A673 (cell line): ENCODE results near the gene EPHA8.

ENCODE experiments used
- EZH2 ChIP-seq: fragments of 200-600 bp; sonication (generic); IDR thresholded peaks from 2 replicates; pipeline ENCODE4 v1.6.1; 2017; ENCODE audit warnings: borderline replicate concordance, low read depth, mild to moderate bottlenecking, mixed read lengths, antibody characterized with exemption, low read length; ENCODE audit not compliant: poor library complexity, severe bottlenecking
- TF ChIP-seq, protein P1 (sequence below): fragments of 300-800, 200-600 bp; sonication (generic); conservative IDR thresholded peaks from 2 replicates; pipeline ENCODE4 v1.5.1; 2017; ENCODE audit warnings: low read depth, mild to moderate bottlenecking, antibody characterized with exemption, low read length, moderate library complexity, mixed read lengths

GRCh38 chr1:22625262-22625925, 62.1 kb downstream of the EPHA8 start:
- TF ChIP-seq, protein P1, sequence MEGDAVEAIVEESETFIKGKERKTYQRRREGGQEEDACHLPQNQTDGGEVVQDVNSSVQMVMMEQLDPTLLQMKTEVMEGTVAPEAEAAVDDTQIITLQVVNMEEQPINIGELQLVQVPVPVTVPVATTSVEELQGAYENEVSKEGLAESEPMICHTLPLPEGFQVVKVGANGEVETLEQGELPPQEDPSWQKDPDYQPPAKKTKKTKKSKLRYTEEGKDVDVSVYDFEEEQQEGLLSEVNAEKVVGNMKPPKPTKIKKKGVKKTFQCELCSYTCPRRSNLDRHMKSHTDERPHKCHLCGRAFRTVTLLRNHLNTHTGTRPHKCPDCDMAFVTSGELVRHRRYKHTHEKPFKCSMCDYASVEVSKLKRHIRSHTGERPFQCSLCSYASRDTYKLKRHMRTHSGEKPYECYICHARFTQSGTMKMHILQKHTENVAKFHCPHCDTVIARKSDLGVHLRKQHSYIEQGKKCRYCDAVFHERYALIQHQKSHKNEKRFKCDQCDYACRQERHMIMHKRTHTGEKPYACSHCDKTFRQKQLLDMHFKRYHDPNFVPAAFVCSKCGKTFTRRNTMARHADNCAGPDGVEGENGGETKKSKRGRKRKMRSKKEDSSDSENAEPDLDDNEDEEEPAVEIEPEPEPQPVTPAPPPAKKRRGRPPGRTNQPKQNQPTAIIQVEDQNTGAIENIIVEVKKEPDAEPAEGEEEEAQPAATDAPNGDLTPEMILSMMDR, result no peak
- no peak for TF ChIP-seq EZH2
